H1 (cell line): ENCODE data around the gene FAM120A. TPM values are rescaled to one million over a fixed set of nuclear protein-coding genes. Genes with fewer than 3 reads are reported as not detected.

Source experiments
- CTCF ChIA-PET: fragments of 300-600 bp; sonication (Branson Sonifier 250); formaldehyde crosslinking; loops from one replicate; lab custom pipeline; 2021; ENCODE audit not compliant: partially characterized antibody; lab: Charles Lee
- POLR2A ChIA-PET: fragments of 300-600 bp; sonication (Branson Sonifier 250); formaldehyde crosslinking; loops from one replicate; lab custom pipeline; 2021; ENCODE audit warnings: inconsistent platforms; ENCODE audit not compliant: partially characterized antibody; lab: Charles Lee
- DNase-seq, 2 experiments: peaks; one replicate each; pipeline versions ENCODE4 v3.0.0 to v3.0.0-alpha.2; 2010 to 2022; ENCODE audit warnings: low spot score in 2 of 2, low read depth in 1 of 2, mixed read lengths in 1 of 2
- FAIRE-seq: peaks from 2 replicates; lab custom pipeline; 2011; peaks lifted over from hg19 to GRCh38; lab: Jason Lieb, UNC
- H2AFZ ChIP-seq: 2 replicates; pipeline ENCODE4 v1.8.1; 2012; ENCODE audit warnings: low read length, inconsistent platforms
- H2AK5ac ChIP-seq: 2 replicates; pipeline ENCODE4 v1.6.1; 2013; ENCODE audit warnings: low read depth, low read length
- H2BK120ac ChIP-seq: replicated peaks from 2 replicates; pipeline ENCODE3; 2013; ENCODE audit warnings: low read depth, low read length, inconsistent platforms
- H2BK12ac ChIP-seq: 2 replicates; pipeline ENCODE4 v1.6.1; 2013; ENCODE audit warnings: low read depth, low read length
- H2BK15ac ChIP-seq: 2 replicates; pipeline ENCODE4 v1.6.1; 2013; ENCODE audit warnings: low read length
- H2BK20ac ChIP-seq: 2 replicates; pipeline ENCODE4 v1.6.1; 2013; ENCODE audit warnings: low read length
- H2BK5ac ChIP-seq: 2 replicates; pipeline ENCODE4 v1.6.1; 2013; ENCODE audit warnings: low read depth, low read length
- H3K14ac ChIP-seq: 2 replicates; pipeline ENCODE4 v1.6.1; 2013; ENCODE audit warnings: inconsistent platforms; ENCODE audit not compliant: insufficient read length
- H3K18ac ChIP-seq: 2 replicates; pipeline ENCODE4 v1.6.1; 2013; ENCODE audit warnings: low read length; ENCODE audit errors: extremely low read depth
- H3K23ac ChIP-seq: 2 replicates; pipeline ENCODE4 v1.6.1; 2013; ENCODE audit warnings: inconsistent platforms; ENCODE audit not compliant: insufficient read length
- H3K23me2 ChIP-seq: 2 replicates; pipeline ENCODE4 v1.6.1; 2013; ENCODE audit warnings: low read depth, low read length
- H3K27ac ChIP-seq: 2 replicates; pipeline ENCODE4 v1.6.1; 2011; ENCODE audit warnings: low read depth, low read length, inconsistent platforms
- H3K27me3 ChIP-seq, 4 experiments: replicated peaks in 1 of 4; 1 replicate in 1 of 4; 2 replicates in 3 of 4; pipeline versions ENCODE4 v1.6.1 to v1.8.1; 2011 to 2013; ENCODE audit warnings: low read length in 3 of 4, mild to moderate bottlenecking in 3 of 4, inconsistent platforms in 2 of 4, mixed read lengths in 2 of 4, moderate library complexity in 1 of 4; ENCODE audit not compliant: control insufficient read depth in 3 of 4, insufficient read depth in 3 of 4; ENCODE audit errors: extremely low read depth in 1 of 4
- H3K36me3 ChIP-seq, 4 experiments: 2 replicates each; pipeline versions ENCODE4 v1.6.1 to v1.8.1; 2011 to 2013; ENCODE audit warnings: mild to moderate bottlenecking in 4 of 4, low read length in 3 of 4, moderate library complexity in 2 of 4, control low read depth in 1 of 4, inconsistent platforms in 1 of 4; ENCODE audit not compliant: insufficient read depth in 4 of 4, control insufficient read depth in 2 of 4
- H3K4ac ChIP-seq: replicated peaks from 2 replicates; pipeline ENCODE3; 2013; ENCODE audit warnings: low read length, low read depth, mixed read lengths, inconsistent platforms; ENCODE audit not compliant: insufficient read length
- H3K4me1 ChIP-seq, 4 experiments: replicated peaks in 1 of 4; 1 replicate in 1 of 4; 2 replicates in 3 of 4; pipeline versions ENCODE4 v1.6.1 to v1.8.1; 2011 to 2013; ENCODE audit warnings: low read length in 3 of 4, inconsistent platforms in 2 of 4, mixed read lengths in 1 of 4; ENCODE audit not compliant: insufficient read depth in 4 of 4, control insufficient read depth in 3 of 4
- H3K4me2 ChIP-seq, 2 experiments: 2 replicates each; pipeline versions ENCODE4 v1.6.1 to v1.8.1; 2011 to 2013; ENCODE audit warnings: low read depth in 2 of 2, low read length in 2 of 2, control low read depth in 1 of 2, inconsistent platforms in 1 of 2, mild to moderate bottlenecking in 1 of 2; ENCODE audit not compliant: insufficient read depth in 1 of 2
- H3K4me3 ChIP-seq, 4 experiments: fragments of 200-600, 300-600 bp in 1 of 4; sonication (generic), shearing (Covaris generic), sonication (Bioruptor Twin) in 1 of 4; 2 replicates each; pipeline versions ENCODE4 v1.5.1 to v1.8.1; 2011 to 2016; ENCODE audit warnings: low read length in 4 of 4, low read depth in 3 of 4, control low read depth in 2 of 4, inconsistent platforms in 2 of 4, mild to moderate bottlenecking in 2 of 4, mixed read lengths in 1 of 4, moderate library complexity in 1 of 4; ENCODE audit not compliant: insufficient read depth in 2 of 4; ENCODE audit errors: extremely low read depth in 1 of 4
- H3K56ac ChIP-seq: replicated peaks from 2 replicates; pipeline ENCODE3; 2013; ENCODE audit warnings: low read depth, mild to moderate bottlenecking, mixed read lengths, low read length, inconsistent platforms; ENCODE audit not compliant: insufficient read length
- H3K79me1 ChIP-seq: 2 replicates; pipeline ENCODE4 v1.6.1; 2013; ENCODE audit warnings: low read depth, low read length, control low read depth
- H3K79me2 ChIP-seq, 2 experiments: 2 replicates each; pipeline versions ENCODE4 v1.6.1 to v1.8.1; 2012 to 2013; ENCODE audit warnings: low read length in 2 of 2, mild to moderate bottlenecking in 2 of 2, inconsistent platforms in 1 of 2; ENCODE audit not compliant: insufficient read depth in 2 of 2, control insufficient read depth in 1 of 2
- H3K9ac ChIP-seq, 4 experiments: replicated peaks in 1 of 4; 1 replicate in 1 of 4; 2 replicates in 3 of 4; pipeline versions ENCODE4 v1.6.1 to v1.8.1; 2011 to 2013; ENCODE audit warnings: low read depth in 3 of 4, low read length in 3 of 4, control low read depth in 2 of 4, mild to moderate bottlenecking in 2 of 4, moderate library complexity in 2 of 4, inconsistent platforms in 1 of 4; ENCODE audit errors: extremely low read depth in 1 of 4
- H3K9me3 ChIP-seq, 2 experiments: 2 replicates each; pipeline versions ENCODE4 v1.6.1 to v1.8.1; 2012 to 2013; ENCODE audit warnings: mild to moderate bottlenecking in 2 of 2, moderate library complexity in 2 of 2, control low read depth in 1 of 2, inconsistent platforms in 1 of 2, low read depth in 1 of 2, low read length in 1 of 2, mixed read lengths in 1 of 2; ENCODE audit not compliant: insufficient read depth in 2 of 2
- H4K20me1 ChIP-seq, 2 experiments: replicated peaks in 1 of 2; 2 replicates each; pipeline versions ENCODE3 to v1.8.1; 2011 to 2013; ENCODE audit warnings: inconsistent platforms in 2 of 2, low read length in 2 of 2, mild to moderate bottlenecking in 1 of 2; ENCODE audit not compliant: insufficient read depth in 2 of 2, control insufficient read depth in 1 of 2
- H4K5ac ChIP-seq: 2 replicates; pipeline ENCODE4 v1.6.1; 2013; ENCODE audit warnings: low read length, low read depth, mixed read lengths, inconsistent platforms; ENCODE audit not compliant: insufficient read length
- H4K8ac ChIP-seq: 2 replicates; pipeline ENCODE4 v1.8.0; 2013; ENCODE audit warnings: mild to moderate bottlenecking, moderate library complexity, low read length, inconsistent platforms; ENCODE audit not compliant: insufficient read depth; ENCODE audit errors: extremely low read depth
- H4K91ac ChIP-seq: replicated peaks from 2 replicates; pipeline ENCODE3; 2013; ENCODE audit warnings: low read length, mixed read lengths, inconsistent platforms; ENCODE audit not compliant: insufficient read length
- CBX5 ChIP-seq: fragments of 300-800, 300-1000 bp; sonication (generic); IDR thresholded peaks from 2 replicates; pipeline ENCODE4 v1.7.1; 2016; ENCODE audit warnings: antibody characterized with exemption, low read length, low read depth
- MAX ChIP-seq: IDR thresholded peaks from 2 replicates; pipeline ENCODE4 v1.6.1; 2012; ENCODE audit warnings: inconsistent platforms
- POLR2AphosphoS5 ChIP-seq: IDR thresholded peaks from 2 replicates; pipeline ENCODE4 v1.6.1; 2011; ENCODE audit warnings: low read depth, low read length
- TBP ChIP-seq: IDR thresholded peaks from 2 replicates; pipeline ENCODE4 v1.6.1; 2011; ENCODE audit warnings: low read depth, low read length, improper control_type of control experiment
- WGBS, 2 experiments: shearing (Covaris generic) in 1 of 2; methylation state at CpG; one replicate each; pipeline versions ENCODE4 v1.1.6 to v1.1.7; 2013 to 2015; ENCODE audit warnings: low lambda C conversion rate in 2 of 2, mixed read lengths in 2 of 2, inconsistent platforms in 1 of 2, low coverage in 1 of 2, missing lambda C conversion rate in 1 of 2; ENCODE audit not compliant: insufficient replicate concordance in 2 of 2, insufficient coverage in 1 of 2, insufficient read length in 1 of 2; ENCODE audit errors: extremely low coverage in 1 of 2, missing lambda C conversion rate in 1 of 2; 5-methylcytosine and 5-hydroxymethylcytosine counted together
- polyA plus RNA-seq, 7 experiments: library from polyadenylated mRNA; depleted of rRNA in 3 of 7; stranded (reverse) in 5 of 7; unstranded in 2 of 7; fragments of >200 nt in 5 of 7; fragments of 200-250 nt in 2 of 7; gene quantifications; 1 replicate in 5 of 7; 2 replicates in 1 of 7; 4 replicates in 1 of 7; pipeline versions ENCODE4 v1.2.1 to v1.2.3, GENCODE V29; 2011 to 2013; ENCODE audit warnings: missing spikeins in 2 of 7, mixed read lengths in 2 of 7
- total RNA-seq: library from RNA; stranded (reverse); fragmentation: NEBNext Ultra II Directional; extraction: Animal tissue kit (Norgen Biotek cat#: 25700); gene quantifications from 2 replicates; pipeline ENCODE4 v1.2.1, GENCODE V29; 2021

Gene FAM120A
- total and polyA plus RNA-seq, 2 of the 8 experiments (the other 6 are each of a cell fraction or from before 2014, with no cell fraction given) = 24.9 to 54.7 TPM

- H2AFZ ChIP-seq = no peak overlapping the region
- H4K5ac ChIP-seq = no peak overlapping the region
- no peak overlapping the region for H3K18ac ChIP-seq
- H4K91ac ChIP-seq = no peak overlapping the region
- H3K23me2 ChIP-seq = no peaks in the 10 kb centered on the region
- FAIRE-seq = no peak
- no peak overlapping the region for H3K4me2 ChIP-seq
- no peaks in the 10 kb centered on the region for H3K27me3 ChIP-seq
- no peak overlapping the region for H2BK20ac ChIP-seq
- H4K8ac ChIP-seq = no peak overlapping the region
- ChIA-PET CTCF (interaction anchor here (0.6 to 1.8 kb wide), 3 partner anchors 11 to 1295 kb away, joined by 3 to 5 read pairs (median 3); no protein-coding TSS in a partner anchor), POLR2A (no interaction called here)
- H4K20me1 ChIP-seq = peaks cover 2% of the 10 kb centered on the region in 2 experiments
- DNase-seq = no peak
- H3K9ac ChIP-seq = no peak overlapping the region
- no peak overlapping the region for H3K4me3 ChIP-seq
- H3K9me3 ChIP-seq = no peaks in the 10 kb centered on the region
- H2BK12ac ChIP-seq = no peak overlapping the region
- peaks cover 16 to 55% (median 32%) of the 10 kb centered on the region in 4 experiments; a peak in 7 of 8 replicates for H3K36me3 ChIP-seq
- H3K4me1 ChIP-seq = no peaks in the 10 kb centered on the region
- 90% methylated on average over 5 of the region's 5 CpGs; no CpG with 5 or more reads in 1 of the 2 experiments for whole genome bisulfite sequencing, 2 experiments
- H3K27ac ChIP-seq = no peak overlapping the region
- no peak overlapping the region for H2BK15ac ChIP-seq
- no peak overlapping the region for H2BK5ac ChIP-seq
- H3K56ac ChIP-seq = no peak overlapping the region
- no peak for TF ChIP-seq POLR2AphosphoS5
- TF ChIP-seq CBX5 = no peak
- no peak for TF ChIP-seq TBP
- no peak for TF ChIP-seq MAX
- H3K79me1 ChIP-seq = no peaks in the 10 kb centered on the region
- no peak overlapping the region for H3K14ac ChIP-seq
- H3K4ac ChIP-seq = no peak overlapping the region
- no peaks in the 10 kb centered on the region for H3K79me2 ChIP-seq
- H2BK120ac ChIP-seq = no peak overlapping the region
- no peak overlapping the region for H3K23ac ChIP-seq
- no peak overlapping the region for H2AK5ac ChIP-seq
These were observed 109.5 kb downstream of the FAM120A start for GRCh38 chr9:93560991-93561390.
